ENCODE measurements around the gene TCN2. TPM values are rescaled to one million over a fixed set of nuclear protein-coding genes. Genes with fewer than 3 reads are reported as not detected.

TCN2 gene
- total RNA-seq, 2 experiments from 2014 or later = 3.8 TPM; not detected in 1

DNA sequence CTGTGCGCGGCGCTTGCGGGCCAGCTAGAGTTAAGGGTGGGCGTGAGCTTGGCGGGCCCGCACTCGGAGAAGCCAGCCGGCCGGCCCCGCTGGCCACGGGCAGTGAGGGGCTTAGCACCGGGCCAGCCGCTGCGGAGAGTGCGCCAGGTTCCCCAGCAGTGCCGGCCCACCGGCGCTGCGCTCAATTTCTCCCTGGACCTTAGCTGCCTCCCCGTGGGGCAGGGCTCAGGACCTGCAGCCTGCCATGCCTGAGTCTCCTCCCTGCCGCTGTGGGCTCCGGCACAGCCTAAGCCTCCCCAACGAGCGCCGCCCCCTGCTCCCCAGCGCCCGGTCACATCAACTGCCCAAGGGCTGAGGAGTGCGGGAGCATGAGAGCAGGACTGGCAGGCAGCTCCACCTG is 10.1 kb upstream of the TCN2 start:
- BruUV-seq (replicated peaks) = no TSS peak
- H3K79me2 ChIP-seq (ENCODE audit: insufficient read depth, low read depth, low read length) = no peaks in the 10 kb centered on the region
- H3K9me2 ChIP-seq (ENCODE audit: insufficient read depth, low read length) = no peaks in the 10 kb centered on the region
- no peak overlapping the region for H3K4me2 ChIP-seq (ENCODE audit: low read length)
- intact Hi-C loops (cut with micrococcal nuclease; ENCODE audit: unreplicated experiment) = no loop called here
- H3K4me3 ChIP-seq (ENCODE audit: low read depth, low read length, poor library complexity, severe bottlenecking) = no peak overlapping the region
- ChIA-PET CTCF (ENCODE audit: unreplicated experiment) (no interaction called here), POLR2A (no interaction called here)
- TF ChIP-seq CTCF (conservative IDR thresholded peaks at IDR 0.05; ENCODE audit: low read length) (no peak), EZH2phosphoT487 (IDR thresholded peaks at IDR 0.05; ENCODE audit: borderline replicate concordance, low read depth, low read length) (no peak)
- no peaks in the 10 kb centered on the region for H3K4me1 ChIP-seq (ENCODE audit: insufficient read depth, low read length, poor library complexity, severe bottlenecking)
- no peaks in the 10 kb centered on the region for H3K9me3 ChIP-seq (ENCODE audit: low read length)
- no peak for DNase-seq (ENCODE audit: low spot score)
- no peaks in the 10 kb centered on the region for H3K36me3 ChIP-seq (ENCODE audit: insufficient read depth, low read length)
- no peaks in the 10 kb centered on the region for H4K20me1 ChIP-seq (ENCODE audit: insufficient read depth, low read length)
- H3K27ac ChIP-seq (ENCODE audit: low read depth, low read length, poor library complexity, severe bottlenecking) = no peak overlapping the region
- no peak overlapping the region for H2AFZ ChIP-seq (ENCODE audit: low read length)

GRCh38 chr22:30598986-30599385 is 8.0 kb upstream of the TCN2 start:
- BruUV-seq (replicated peaks) = no TSS peak
- H4K20me1 ChIP-seq (ENCODE audit: insufficient read depth, low read length) = no peaks in the 10 kb centered on the region
- H3K4me3 ChIP-seq (ENCODE audit: low read depth, low read length, poor library complexity, severe bottlenecking) = no peak overlapping the region
- intact Hi-C loops (cut with micrococcal nuclease; ENCODE audit: unreplicated experiment) = no loop called here
- H3K4me1 ChIP-seq (ENCODE audit: insufficient read depth, low read length, poor library complexity, severe bottlenecking) = no peaks in the 10 kb centered on the region
- no peak overlapping the region for H3K4me2 ChIP-seq (ENCODE audit: low read length)
- no peaks in the 10 kb centered on the region for H3K36me3 ChIP-seq (ENCODE audit: insufficient read depth, low read length)
- H3K9me2 ChIP-seq (ENCODE audit: insufficient read depth, low read length) = no peaks in the 10 kb centered on the region
- H3K27ac ChIP-seq (ENCODE audit: low read depth, low read length, poor library complexity, severe bottlenecking) = no peak overlapping the region
- H2AFZ ChIP-seq (ENCODE audit: low read length) = no peak overlapping the region
- no peaks in the 10 kb centered on the region for H3K9me3 ChIP-seq (ENCODE audit: low read length)
- no peaks in the 10 kb centered on the region for H3K79me2 ChIP-seq (ENCODE audit: insufficient read depth, low read depth, low read length)
- CTCF ChIA-PET (ENCODE audit: unreplicated experiment) = no interaction called here
- DNase-seq (ENCODE audit: low spot score) = no peak
- POLR2A ChIA-PET = no interaction called here
- TF ChIP-seq EZH2phosphoT487 (IDR thresholded peaks at IDR 0.05; ENCODE audit: borderline replicate concordance, low read depth, low read length) (no peak), CTCF (conservative IDR thresholded peaks at IDR 0.05; ENCODE audit: low read length) (no peak)

DNA sequence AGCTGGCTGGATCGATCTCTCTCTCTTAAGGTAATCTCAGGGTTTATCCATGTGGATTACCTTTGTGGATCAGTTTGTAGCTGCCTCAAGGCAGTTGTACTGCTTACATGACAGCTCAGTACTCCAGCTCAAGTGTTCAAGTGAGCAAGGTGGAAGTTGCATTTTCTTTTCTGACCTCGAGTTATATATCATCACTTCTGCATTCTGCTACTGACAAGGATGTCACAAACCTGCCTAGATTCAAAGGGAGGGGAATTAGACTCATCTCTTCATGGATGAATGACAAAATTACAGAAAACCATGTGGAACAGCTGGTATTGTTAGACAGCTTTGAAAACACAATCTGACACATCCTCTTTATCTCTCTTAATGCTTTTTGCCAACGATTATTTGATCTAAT is 6.1 kb upstream of the TCN2 start:
- Histone ChIP-seq H2AFZ (ENCODE audit: low read length) (no peak overlapping the region), H3K79me2 (ENCODE audit: insufficient read depth, low read depth, low read length) (no peaks in the 10 kb centered on the region), H3K9me3 (ENCODE audit: low read length) (no peaks in the 10 kb centered on the region), H3K4me1 (ENCODE audit: insufficient read depth, low read length, poor library complexity, severe bottlenecking) (peaks cover 8% of the 10 kb centered on the region), H4K20me1 (ENCODE audit: insufficient read depth, low read length) (no peaks in the 10 kb centered on the region), H3K27ac (ENCODE audit: low read depth, low read length, poor library complexity, severe bottlenecking) (no peak overlapping the region), H3K4me3 (ENCODE audit: low read depth, low read length, poor library complexity, severe bottlenecking) (no peak overlapping the region), H3K36me3 (ENCODE audit: insufficient read depth, low read length) (no peaks in the 10 kb centered on the region), H3K4me2 (ENCODE audit: low read length) (no peak overlapping the region), H3K9me2 (ENCODE audit: insufficient read depth, low read length) (no peaks in the 10 kb centered on the region)
- no peak for DNase-seq (ENCODE audit: low spot score)
- ChIA-PET CTCF (ENCODE audit: unreplicated experiment) (no interaction called here), POLR2A (interaction anchor here (1.6 kb wide), 1 partner anchor 10 kb away, joined by 5 read pairs; the partner anchor contains the start of gene PES1)
- no peak for TF ChIP-seq EZH2phosphoT487 (IDR thresholded peaks at IDR 0.05; ENCODE audit: borderline replicate concordance, low read depth, low read length)
- TF ChIP-seq CTCF (conservative IDR thresholded peaks at IDR 0.05; ENCODE audit: low read length) = no peak
- intact Hi-C loops (cut with micrococcal nuclease; ENCODE audit: unreplicated experiment) = no loop called here
- no TSS peak for BruUV-seq (replicated peaks)
